Kidney (tissue), 14 donors: Measurements from ENCODE around the gene TMEM218. TPM values are rescaled to one million over a fixed set of nuclear protein-coding genes. Genes with fewer than 3 reads are reported as not detected.

Experiments
- DNase-seq, 5 donors: peaks; one replicate each; pipeline ENCODE4 v3.0.0-alpha.2; 2013 to 2020
- FAIRE-seq: peaks from 2 replicates; lab custom pipeline; 2012; peaks lifted over from hg19 to GRCh38; lab: Jason Lieb, UNC
- H3K27ac ChIP-seq, 2 donors: one replicate each; pipeline ENCODE4 v1.7.0; 2013; ENCODE audit warnings: low read depth in 2 of 2, low read length in 2 of 2, inconsistent platforms in 1 of 2
- H3K27me3 ChIP-seq: one replicate; pipeline ENCODE4 v1.7.1; 2013; ENCODE audit warnings: low read length, inconsistent platforms; ENCODE audit not compliant: control insufficient read depth, insufficient read depth
- H3K36me3 ChIP-seq, 3 donors: one replicate each; pipeline versions ENCODE4 v1.7.0 to v1.7.1; 2013; ENCODE audit warnings: low read length in 3 of 3, control low read depth in 1 of 3, inconsistent platforms in 1 of 3; ENCODE audit not compliant: insufficient read depth in 3 of 3, control insufficient read depth in 2 of 3
- H3K4me1 ChIP-seq, 3 donors: one replicate each; pipeline versions ENCODE4 v1.7.0 to v1.7.1; 2013; ENCODE audit warnings: low read length in 3 of 3, inconsistent platforms in 1 of 3, low read depth in 1 of 3; ENCODE audit not compliant: control insufficient read depth in 2 of 3, insufficient read depth in 2 of 3
- H3K4me3 ChIP-seq, 3 donors: one replicate each; pipeline versions ENCODE4 v1.7.0 to v1.8.1; 2013; ENCODE audit warnings: low read length in 3 of 3, control low read depth in 1 of 3, inconsistent platforms in 1 of 3
- H3K9ac ChIP-seq, 3 donors: one replicate each; pipeline versions ENCODE4 v1.7.0 to v1.7.1; 2013; ENCODE audit warnings: low read length in 3 of 3, control low read depth in 1 of 3, inconsistent platforms in 1 of 3
- H3K9me3 ChIP-seq, 3 donors: one replicate each; pipeline versions ENCODE4 v1.7.0 to v1.7.1; 2013; ENCODE audit warnings: low read length in 3 of 3, control low read depth in 1 of 3, inconsistent platforms in 1 of 3; ENCODE audit not compliant: control insufficient read depth in 2 of 3, insufficient read depth in 1 of 3
- CTCF ChIP-seq: IDR thresholded peaks from 3 replicates; pipeline ENCODE4 v1.5.1; 2012; ENCODE audit warnings: mild to moderate bottlenecking, moderate library complexity, borderline replicate concordance; ENCODE audit not compliant: insufficient read depth; ENCODE audit errors: extremely low read depth
- intact Hi-C: fragments of 100-400 bp; cut with DNase I; formaldehyde crosslinking; loops from one replicate; pipeline ENCODE4 v1.11.1; 2022
- polyA plus RNA-seq: library from polyadenylated mRNA; stranded (reverse); fragments of 350-450 nt; fragmentation: Illumina TruSeq; extraction: RNeasy Lipid Tissue Mini Kit (QIAGEN cat#74804); gene quantifications from one replicate; pipeline ENCODE4 v1.2.3, GENCODE V29; 2014; ENCODE audit warnings: low read depth, low replicate concordance; ENCODE audit not compliant: insufficient read depth
- total RNA-seq: library from RNA; stranded (reverse); fragmentation: NEBNext Ultra II Directional; extraction: Animal tissue kit (Norgen Biotek cat#: 25700); gene quantifications from one replicate; pipeline ENCODE4 v1.2.1, GENCODE V29; 2021
- donor health status: control.
- donor health status: control.
- donor health status: control.
- donor health status: control.
- donor health status: control.
- donor health status: DM: yes; HTN: yes; CAD: no.
- donor health status: Normal renal cell carcinoma (clear cell type).

The TMEM218 gene
- total and polyA plus RNA-seq, 2 donors from 2014 or later: 22.9 to 33.4 TPM

- H3K9me3 ChIP-seq: no peaks in the 10 kb centered on the region
- H3K4me3 ChIP-seq: no peak overlapping the region
- no peaks in the 10 kb centered on the region for H3K27me3 ChIP-seq
- no peak for FAIRE-seq
- H3K36me3 ChIP-seq: no peaks in the 10 kb centered on the region
- no peak for DNase-seq
- intact Hi-C loops: no loop called here
- no peak overlapping the region for H3K9ac ChIP-seq
- peaks cover 0 to 2% (median 0%) of the 10 kb centered on the region in 3 donors for H3K4me1 ChIP-seq
- no peak overlapping the region for H3K27ac ChIP-seq
- TF ChIP-seq CTCF: no peak
Observed at GRCh38 chr11:125088576-125089455, 22.6 kb downstream of the TMEM218 start.

- H3K27me3 ChIP-seq: no peaks in the 10 kb centered on the region
- H3K4me3 ChIP-seq: no peak overlapping the region
- FAIRE-seq (no peak), DNase-seq (no peak)
- H3K36me3 ChIP-seq: no peaks in the 10 kb centered on the region
- no peaks in the 10 kb centered on the region for H3K9me3 ChIP-seq
- no peak overlapping the region for H3K9ac ChIP-seq
- no peak overlapping the region for H3K27ac ChIP-seq
- TF ChIP-seq CTCF: no peak
- intact Hi-C loops: no loop called here
- peaks cover 0 to 2% (median 0%) of the 10 kb centered on the region in 3 donors for H3K4me1 ChIP-seq
Observed at GRCh38 chr11:125088123-125088522, 23.3 kb downstream of the TMEM218 start.

- Histone ChIP-seq H3K36me3 (no peaks in the 10 kb centered on the region), H3K27me3 (no peaks in the 10 kb centered on the region), H3K9ac (no peak overlapping the region), H3K27ac (no peak overlapping the region), H3K4me1 (peaks cover 0 to 2% (median 0%) of the 10 kb centered on the region in 3 donors), H3K4me3 (no peak overlapping the region), H3K9me3 (no peaks in the 10 kb centered on the region)
- TF ChIP-seq CTCF: no peak
- DNase-seq (peak in 1 of 5 donors; percentile 62), FAIRE-seq (no peak)
- intact Hi-C loops: no loop called here
Observed at GRCh38 chr11:125086633-125087296, 24.7 kb downstream of the TMEM218 start.
